Measurements from ENCODE around the gene TNFAIP1.
"Not testable (repeated sequence)": the region's sequence is repeated elsewhere in the genome, so short reads cannot be mapped to it uniquely, and the experiment has no call there.

TNFAIP1 gene

DNA sequence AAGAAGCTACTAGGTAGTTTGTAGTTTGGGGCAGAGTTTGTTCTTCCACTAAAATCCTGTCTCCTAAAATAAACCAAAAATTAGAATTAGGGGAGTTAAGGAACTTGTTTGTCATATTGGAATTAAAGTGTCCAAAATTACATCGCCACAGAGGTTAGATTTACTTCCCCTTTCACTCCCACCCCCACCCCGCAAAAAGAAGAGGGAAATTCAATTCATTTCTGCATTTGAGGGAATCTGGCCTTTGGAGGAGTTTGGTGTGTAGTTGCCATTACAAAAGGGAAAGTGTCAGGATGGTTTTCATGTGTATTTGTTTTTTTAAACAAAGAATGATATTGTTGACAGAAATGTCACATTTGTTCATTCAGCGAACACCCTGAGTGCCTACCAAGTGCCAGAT is 10.8 kb upstream of the TNFAIP1 start:
- peak; percentile 46 for DNase-seq

DNA sequence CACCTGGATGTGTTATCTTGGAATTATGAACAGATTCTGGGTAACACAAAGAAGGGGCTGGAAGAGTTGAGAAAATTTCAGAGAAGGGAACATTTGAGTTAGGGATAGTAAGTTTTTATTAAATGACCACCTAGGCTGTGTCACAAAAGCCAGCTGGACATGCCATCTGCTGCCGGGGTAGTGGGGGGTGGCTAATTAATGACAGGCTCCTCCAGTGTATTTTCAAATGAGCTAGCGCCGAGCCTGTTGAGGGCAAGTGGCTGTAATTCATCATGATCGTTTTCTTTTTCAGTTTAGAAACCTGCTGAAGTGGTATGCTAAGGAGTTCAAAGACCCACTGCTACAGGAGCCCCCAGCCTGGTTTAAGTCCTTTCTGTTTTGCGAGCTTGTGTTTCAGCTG is 10.3 kb upstream of the TNFAIP1 start:
- DNase-seq, result no peak

DNA sequence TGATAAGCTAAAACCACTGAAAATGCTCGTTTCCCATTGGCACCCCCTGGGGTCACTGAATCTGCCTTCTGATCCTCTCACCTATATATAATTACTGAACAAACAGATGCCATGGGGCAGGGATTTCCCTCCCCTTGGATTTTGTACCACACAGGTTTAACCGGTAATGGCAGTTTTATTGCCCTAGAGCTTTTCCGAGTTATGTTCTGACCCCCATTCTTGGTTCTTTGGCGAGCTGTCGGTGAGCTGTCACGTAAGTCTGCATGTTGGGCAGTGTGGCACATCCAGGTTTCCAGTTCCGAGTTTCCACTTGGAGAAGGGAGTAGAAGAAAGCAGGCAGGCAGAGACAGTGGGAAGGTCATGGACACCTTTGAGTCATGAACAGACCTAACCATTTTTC is 9.4 kb upstream of the TNFAIP1 start:
- DNase-seq, result no peak

DNA sequence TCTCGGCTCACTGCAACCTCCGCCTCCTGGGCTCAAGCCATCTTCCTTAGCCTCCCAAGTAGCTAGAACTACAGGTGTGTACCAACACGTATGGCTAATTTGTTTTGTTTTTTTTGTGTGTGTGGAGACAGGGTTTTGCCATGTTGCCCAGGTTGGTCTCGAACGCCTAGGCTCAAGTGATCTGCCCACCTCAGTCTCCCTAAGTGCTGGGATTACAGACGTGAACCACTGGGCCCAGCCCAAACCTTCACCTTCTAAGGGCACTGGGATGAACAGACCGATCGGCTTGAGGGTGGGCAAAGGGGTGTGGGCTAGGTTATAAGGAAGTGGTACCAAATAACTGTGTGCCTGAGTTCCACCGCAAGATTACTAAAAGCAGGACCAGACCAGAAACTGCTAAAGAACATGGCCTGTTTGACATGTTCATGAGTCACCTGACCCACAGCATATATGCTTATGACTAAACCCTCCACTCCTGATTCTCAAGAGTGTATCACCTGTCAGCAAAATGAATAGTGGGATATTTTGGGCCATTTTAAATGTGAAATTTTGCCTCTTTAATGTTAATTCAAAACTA is 8.4 kb upstream of the TNFAIP1 start:
- no peak for DNase-seq

DNA sequence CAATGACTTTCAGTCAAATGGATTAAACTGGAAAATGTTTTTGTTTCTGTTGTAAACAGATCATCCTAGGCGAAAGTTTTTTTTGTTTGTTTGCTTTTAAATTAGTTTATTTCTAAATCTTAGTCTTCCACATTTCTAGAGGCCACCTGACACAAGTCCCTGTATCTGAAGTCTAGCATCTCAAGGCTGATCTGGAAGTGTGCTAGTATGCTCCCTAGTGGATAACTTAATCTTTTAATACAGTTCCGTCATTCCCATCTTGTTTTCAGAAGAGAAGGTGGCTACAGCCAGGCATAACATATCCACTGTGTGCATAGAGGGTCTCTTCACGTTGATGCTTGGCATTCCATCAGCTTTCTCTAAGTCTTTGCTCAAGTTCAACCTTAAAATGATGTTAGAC is 7.9 kb upstream of the TNFAIP1 start:
- DNase-seq, result no peak

DNA sequence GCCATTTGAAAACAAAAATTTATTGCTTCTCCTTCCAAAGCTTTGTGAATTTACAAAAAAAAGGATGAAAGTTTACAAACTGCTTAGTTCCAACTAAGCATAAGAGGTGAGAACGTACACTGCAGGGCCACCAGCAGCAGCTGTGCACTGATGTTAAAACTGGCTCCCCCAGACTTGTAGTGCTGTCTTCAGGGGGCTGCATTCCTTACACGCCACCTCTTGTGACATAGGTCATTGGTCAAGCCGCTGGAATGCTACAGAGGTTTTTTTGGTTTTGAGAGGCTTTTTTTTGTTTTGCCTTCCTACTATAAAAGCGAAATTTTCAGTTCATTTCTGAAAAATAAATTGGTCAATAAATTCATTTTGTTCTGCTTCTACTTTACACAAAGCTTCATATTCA is 7.2 kb upstream of the TNFAIP1 start:
- no peak for DNase-seq

DNA sequence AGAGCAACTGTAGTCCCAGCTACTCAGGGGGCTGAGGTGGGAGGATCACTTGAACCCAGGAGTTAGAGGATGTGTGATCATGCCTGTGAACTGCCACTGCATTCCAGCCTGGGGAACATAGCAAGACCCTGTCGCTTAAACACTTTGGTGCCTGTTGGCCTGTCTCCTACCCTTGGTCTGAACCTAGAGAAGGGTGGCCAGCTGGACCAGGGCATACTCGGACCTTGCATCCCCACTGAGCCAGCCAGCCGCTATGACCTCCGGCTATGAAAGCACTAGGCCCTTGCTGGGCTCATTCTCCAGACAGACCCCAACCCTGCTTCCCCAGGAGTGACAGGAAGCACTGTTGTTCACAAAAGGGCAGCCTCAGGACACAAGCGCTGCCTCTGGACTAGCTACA is 4.9 kb upstream of the TNFAIP1 start:
- no peak for DNase-seq

DNA sequence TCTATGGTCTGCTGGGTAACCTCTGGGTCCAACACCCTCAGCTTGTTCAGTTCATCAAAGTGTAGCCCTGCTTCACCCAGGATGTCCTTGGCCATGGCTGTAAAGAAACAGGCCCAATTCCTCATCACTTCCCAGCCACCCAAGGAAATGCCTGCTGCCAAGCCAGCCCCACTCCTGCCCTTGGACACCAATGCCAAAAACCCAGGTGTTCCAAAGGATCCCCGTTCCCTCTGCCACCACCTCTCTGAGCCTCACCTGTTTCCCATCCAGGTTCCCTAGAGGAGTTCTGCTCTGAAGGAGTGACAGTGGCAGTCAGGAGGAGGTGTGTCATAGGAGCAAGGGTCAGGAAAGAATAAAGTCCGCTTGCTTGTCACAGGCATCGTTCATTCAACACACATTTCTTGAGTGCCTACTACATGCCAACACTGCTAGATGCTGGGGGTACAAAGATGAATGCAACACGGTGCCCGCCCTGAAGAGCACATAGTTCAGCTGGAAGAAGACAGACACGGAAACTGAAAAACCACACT is 3.6 kb upstream of the TNFAIP1 start:
- DNase-seq, result no peak

DNA sequence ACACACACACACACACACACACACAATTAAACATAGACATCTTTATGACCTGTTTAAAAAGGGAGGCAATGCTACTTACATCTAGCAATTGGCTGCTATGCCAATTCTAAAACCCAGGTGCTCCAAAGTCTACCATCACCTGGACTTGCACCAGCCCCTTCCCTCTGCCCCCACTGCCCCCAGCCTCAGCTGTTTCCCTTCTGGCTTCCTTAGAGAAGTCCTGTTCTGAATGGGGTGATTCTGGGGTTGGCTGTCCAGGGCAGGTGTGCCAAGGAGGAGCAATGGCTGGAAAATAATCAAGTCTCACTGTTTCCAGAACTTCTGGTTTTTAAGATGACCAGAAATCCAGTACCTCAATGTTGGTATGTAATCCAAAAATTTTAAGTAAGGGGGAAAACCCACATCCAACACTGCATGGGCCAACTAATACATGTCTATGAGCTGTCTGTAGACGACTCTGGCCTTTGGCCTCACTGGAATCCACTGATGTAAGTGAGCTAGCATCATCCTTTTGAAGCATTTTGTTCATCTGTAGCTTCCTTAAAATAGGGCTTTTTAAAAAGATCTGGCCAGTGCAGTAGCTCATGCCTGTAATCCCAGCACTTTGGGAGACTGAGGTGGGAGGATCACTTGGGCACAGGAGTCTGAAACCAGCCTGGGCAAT is 2.3 kb upstream of the TNFAIP1 start:
- no peak for DNase-seq

DNA sequence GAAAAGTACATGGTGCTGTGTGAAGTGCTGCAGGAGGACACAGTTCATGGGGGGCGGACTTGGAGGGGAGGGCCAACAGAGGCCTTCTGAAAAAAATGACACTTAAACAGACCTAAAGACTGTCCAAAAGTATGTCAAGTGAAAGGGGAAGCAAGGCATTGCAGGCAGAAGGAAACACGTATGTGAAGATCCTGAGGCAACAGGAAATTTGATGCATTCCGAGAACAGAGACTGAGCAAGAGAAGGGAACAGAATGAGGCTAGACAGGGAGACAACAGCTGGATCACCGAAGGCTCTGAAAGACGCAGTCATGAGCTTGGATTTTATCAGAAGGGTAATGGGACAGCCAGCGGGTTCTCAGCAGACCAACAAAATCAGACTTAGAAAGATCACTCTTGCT is 1.4 kb upstream of the TNFAIP1 start:
- peak; percentile 43 to 61 for DNase-seq

DNA sequence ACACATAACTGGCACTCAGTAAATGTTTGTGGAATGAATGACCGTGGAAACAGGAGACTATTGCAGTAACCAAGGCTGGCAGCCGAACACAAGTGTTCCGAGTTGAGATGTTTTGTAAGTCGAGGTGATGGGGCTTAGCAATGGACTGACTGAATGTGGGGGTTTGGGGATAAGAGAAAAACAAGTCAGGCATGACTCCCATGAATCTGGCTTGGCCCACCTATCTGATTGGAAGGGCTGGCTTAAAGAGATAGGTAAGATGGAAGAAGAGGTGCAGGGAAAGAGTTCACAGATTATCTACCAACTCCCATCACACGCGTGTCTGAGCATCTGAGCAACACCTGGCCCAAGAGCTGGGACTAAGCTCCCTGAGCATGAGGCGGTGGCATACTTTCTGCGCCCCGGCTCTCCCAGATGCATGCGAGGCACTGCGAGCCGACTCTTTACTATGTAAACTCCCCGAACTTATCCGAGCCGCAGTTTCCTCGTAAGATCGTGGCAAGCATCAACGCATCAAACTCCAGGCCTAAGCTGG is 828 bp upstream of the TNFAIP1 start:
- DNase-seq, result no peak

DNA sequence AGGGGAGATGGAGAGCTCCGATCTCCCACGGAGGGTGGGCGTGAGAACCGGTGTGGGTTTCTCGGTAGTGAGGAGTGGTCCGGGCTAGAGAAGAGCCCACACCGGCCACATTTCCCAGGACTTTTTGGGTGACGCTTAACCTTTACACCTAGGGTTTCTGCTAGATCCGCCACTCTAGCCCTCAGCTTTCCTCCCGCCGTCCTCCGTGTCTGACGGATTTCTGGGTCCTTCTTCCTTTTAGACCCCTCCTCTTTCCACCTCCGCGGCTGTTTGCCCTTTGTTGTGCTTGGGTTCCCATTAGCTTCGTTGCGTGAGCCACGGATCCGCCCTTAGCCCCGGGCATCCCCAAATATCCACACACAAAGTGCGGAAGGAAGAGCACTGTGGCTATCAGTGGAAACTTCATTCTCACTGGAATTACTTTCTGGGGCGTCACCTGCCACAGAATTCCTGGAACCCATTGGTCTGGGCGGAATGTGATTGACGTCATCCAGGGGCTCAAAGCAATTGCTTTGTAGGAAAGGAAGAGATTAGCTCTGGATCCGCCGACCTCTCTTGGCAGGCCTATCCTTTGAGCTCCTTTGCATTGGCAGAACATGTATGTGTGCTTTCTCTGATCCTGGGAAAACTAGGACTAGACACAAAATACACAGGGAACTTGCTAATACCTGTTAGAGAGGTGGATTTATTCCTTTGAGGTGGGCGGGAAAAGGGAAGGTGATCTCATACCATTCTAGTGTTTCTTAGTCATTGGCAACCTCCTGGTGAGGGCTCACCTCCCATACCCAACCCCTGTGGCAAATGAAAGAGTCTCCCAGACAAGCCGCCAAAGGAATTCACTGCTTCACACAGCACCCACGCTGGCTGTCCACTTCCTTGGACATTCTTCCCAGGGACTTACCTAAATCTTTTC is 654 bp downstream of the TNFAIP1 start:
- DNase-seq, result peak in 1 of 2 donors; percentile 17

DNA sequence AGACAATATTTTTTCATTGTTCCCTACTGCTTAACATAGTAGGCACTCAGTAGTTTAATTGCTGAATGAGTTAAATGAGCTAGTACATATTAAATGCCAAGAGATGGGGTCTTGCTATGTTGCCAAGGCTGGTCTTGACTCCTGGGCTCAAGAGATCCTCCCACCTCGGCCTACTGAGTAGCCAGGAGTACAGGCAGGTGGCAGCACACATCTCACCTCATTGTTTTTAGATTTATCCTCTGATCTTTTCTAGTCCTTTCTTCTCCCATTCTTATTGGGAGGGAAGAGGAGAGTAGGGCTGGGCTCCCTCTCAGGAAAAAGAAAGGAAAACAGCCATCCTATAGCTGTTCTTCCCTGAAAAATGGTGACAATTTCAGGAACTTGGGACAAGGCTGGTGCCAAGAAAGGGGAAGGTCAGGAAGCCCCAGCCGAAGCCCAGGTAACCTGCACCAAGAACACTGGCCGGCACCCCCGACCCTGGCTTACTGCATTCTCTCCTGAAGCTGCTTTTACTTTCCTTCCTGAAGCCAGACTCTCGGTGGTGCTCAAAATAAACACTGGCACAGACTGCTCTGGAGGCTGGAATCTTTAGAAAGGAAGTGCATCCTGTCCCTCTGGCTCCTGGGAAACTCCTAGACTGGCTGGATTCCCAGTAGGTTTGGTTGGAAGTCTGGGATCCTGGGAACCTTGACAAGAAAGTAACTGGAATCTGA is 2.7 kb downstream of the TNFAIP1 start:
- no peak for DNase-seq

DNA sequence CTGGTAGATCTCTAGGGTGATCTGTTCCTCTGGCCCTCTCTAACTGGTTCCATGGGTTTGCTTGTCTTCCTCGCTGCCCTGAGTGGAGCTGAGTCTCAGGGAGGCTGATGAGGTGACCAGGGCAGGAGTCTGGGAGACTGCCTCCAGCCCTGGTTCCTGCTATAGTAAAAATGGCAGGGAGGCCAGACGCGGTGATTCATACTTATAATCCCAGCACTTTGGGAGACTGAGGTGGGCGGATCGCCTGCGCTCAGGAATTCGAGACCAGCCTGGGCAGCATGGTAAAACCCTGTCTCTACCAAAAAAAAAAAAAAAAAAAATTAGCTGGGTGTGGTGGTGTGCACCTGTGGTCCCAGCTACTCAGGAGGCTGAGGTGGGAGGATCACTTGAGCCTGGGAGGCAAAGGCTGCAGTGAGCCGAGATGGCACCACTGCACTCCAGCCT is 3.2 kb downstream of the TNFAIP1 start:
- DNase-seq, result not testable (repeated sequence)

DNA sequence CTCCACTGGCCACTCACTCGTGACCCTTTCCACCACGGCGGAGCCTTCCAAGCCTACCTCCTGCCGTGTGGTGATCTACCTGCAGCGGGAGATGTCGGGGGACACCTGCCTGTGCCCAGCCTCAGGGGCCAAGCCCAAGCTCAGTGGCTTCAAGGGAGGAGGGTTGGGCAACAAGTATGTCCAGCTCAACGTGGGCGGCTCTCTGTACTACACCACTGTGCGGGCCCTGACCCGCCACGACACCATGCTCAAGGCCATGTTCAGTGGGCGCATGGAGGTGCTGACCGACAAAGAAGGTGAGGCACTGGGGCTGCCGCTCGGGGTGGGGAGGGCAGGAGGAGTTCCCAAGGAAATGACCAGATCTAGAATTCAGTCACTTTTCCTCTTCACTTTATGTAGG is 3.9 kb downstream of the TNFAIP1 start:
- no peak for DNase-seq

DNA sequence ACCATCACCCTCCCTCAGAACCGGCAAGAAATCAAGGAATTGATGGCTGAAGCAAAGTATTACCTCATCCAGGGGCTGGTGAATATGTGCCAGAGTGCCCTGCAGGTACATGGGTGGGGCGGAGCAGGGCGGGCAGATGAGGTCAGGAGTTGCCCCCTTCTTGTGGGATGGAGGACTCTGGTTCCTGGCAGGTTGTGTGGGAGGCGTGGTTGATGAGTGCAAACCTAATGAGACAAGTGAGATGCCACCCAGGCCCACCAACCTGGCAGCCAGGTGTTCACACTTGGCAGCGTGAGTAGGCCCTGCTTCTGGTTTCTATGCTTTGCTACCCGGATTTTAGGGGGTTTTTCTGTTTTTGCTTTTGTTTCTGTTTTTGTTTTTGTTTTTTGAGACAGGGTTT is 4.8 kb downstream of the TNFAIP1 start:
- DNase-seq, result no peak

DNA sequence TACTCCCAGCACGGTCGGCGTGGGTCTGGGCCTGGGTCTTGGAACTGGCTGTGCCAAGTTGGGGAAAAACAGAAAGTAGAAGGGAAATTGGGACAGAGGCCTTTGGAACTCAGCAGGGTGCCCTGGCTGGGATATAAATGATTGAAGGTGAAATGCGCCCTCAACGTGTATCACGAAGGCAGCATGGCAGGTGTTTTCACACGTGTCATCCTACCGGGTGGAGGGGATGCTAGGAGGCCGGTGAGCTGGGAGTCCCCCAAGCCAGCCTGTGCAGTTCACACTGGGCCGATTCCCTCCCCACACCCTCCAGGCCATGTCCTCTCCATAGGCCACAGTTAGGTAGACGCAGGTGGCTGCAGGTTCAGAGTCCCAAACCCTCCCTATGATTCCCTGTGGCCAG is 6.0 kb downstream of the TNFAIP1 start:
- DNase-seq, result no peak

DNA sequence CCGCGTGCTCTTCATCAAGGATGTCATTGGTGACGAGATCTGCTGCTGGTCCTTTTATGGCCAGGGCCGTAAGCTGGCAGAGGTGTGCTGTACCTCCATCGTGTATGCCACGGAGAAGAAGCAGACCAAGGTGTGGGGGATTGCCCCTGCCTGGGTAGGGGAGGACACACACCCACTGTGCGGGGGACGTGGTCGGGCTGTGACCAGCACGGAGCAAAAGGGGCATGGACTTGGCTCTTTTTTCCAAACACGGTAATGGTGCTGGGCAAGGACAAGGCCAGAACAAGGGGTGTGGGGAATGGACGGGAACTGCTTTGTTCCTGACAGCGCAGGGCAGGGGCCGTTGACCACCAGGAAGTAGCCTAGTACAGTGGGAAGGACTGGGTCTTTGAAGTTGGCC is 6.8 kb downstream of the TNFAIP1 start:
- DNase-seq, result no peak

DNA sequence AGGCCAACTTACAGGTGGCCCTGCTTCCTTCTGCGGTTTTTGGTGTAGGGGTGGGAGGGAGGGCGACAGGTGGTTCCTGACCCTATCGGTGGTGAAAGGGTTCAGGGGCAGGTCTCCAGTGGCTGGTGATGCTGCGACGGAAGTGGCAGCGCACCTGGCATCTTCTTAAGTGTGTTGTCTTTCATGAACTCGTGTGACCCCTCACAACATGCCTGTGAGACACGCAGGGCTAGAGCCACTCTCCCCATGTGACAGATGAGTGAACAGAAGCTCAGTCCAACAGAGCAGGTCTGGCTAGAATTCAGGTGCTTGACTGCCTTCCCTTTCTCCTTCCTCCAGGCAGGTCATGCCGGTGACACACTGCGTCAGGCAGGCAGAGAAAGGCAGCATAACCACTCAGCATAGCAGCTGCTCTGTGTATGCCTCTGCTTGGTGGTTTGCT is 8.0 kb downstream of the TNFAIP1 start:
- no peak for DNase-seq

DNA sequence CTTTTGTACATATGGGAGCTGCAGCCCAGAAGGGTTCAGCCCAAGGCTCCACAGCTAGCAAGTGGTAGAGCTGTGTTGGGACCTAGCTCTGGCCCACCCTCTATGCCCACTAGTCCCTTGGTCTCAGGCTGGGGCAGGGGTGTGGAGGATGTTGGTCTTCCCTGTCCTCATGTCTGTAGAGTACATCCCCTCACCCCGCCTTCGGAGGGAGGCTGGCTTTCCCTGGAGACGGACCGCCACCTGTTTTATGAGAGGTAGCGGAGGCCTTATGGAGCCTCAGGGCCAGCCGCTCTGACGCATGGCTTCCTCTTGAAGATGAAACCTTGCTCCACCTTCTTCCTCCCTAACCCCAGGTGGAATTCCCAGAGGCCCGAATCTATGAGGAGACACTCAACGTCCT is 8.4 kb downstream of the TNFAIP1 start:
- DNase-seq, result no peak

DNA sequence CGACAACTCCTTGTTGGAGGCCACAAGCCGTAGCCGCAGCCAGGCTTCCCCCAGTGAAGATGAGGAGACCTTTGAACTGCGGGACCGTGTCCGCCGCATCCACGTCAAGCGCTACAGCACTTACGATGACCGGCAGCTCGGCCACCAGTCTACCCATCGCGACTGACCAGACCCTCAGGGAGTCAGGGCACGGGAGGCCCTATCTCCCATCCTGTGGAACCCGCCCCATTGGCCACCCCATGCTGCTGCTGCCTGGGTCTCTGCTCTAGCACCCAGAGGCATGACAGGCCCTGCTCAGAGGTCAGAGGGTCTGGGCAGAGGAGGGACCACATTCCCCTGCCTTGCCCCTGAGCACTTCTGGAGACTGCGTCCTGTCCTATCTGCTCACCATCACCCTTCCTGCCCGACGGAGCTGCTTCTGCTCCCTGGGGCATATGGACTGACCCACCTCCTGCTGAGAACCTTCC is 8.9 kb downstream of the TNFAIP1 start:
- no peak for DNase-seq

DNA sequence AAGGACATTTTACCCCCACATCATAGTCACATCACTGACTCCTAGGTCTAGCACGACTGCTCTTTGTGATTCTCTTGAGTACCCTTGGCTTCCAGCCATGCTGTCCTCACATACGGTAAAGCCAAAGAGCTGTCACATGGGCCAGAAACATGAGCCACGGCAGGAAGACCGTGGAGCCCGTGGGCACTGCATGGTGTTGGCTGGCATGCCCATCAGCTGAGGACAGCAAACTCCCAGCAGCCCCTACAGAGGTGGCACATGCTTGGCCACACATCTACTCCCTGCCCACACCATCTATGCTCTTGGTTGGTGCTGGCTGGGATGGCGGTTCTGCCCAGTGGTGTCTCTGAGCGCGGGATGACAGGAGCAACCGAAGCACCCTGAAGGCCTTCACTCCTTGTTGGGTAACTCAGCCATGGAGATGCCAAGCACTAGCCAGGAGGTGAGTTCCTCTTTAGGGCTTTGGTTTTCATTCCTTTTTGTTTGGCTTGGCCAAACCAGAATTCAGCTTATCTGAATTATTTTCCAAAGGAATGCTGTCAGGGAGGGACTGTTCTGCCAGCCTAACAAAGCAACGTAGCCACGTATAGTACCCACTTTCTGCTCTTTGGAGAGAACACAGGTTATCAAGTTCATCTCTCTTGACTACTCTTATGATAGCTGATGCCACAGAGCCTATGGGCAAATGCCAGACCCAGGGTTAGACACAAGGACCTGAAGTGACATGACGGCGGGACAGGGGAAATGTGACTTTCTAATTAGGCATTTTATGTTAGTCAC is 10.0 kb downstream of the TNFAIP1 start:
- no peak for DNase-seq

Measured in inflammatory macrophage (primary cell).